GM19372 (cell line): ENCODE results near the gene HK1.
"Not testable (repeated sequence)": the region's sequence is repeated elsewhere in the genome, so short reads cannot be mapped to it uniquely, and the experiment has no call there.

Experiments
- ATAC-seq: cut with Tn5 transposase; IDR thresholded peaks from one replicate; pipeline ENCODE4 v1.9.1; 2021; ENCODE audit warnings: mild to moderate bottlenecking, low read depth, moderate library complexity; ENCODE audit not compliant: unreplicated experiment

HK1 gene

DNA sequence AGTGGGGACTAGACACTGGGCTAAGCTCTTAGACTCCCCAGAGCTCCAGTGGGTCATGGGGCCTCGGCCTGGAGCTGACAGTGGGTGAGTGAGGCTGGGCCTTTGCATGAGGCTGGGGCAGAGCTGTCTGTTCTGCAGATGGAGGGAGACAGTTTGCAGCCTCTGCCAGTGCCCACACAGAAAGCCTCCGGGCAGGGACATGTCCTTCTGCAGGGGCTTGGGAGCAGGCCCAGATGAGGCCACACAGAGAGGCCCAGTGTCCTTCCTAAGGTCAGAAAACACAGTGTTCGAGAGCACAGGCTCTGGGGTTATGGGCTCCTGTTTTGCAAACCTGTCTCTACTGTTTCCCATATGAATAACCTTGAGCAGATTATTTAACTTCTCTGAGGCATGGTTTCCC, 25.1 kb upstream of the HK1 start:
- ATAC-seq, result no peak

- ATAC-seq, result no peak
These were observed 23.4 kb upstream of the HK1 start for GRCh38 chr10:69254877-69255276.

DNA sequence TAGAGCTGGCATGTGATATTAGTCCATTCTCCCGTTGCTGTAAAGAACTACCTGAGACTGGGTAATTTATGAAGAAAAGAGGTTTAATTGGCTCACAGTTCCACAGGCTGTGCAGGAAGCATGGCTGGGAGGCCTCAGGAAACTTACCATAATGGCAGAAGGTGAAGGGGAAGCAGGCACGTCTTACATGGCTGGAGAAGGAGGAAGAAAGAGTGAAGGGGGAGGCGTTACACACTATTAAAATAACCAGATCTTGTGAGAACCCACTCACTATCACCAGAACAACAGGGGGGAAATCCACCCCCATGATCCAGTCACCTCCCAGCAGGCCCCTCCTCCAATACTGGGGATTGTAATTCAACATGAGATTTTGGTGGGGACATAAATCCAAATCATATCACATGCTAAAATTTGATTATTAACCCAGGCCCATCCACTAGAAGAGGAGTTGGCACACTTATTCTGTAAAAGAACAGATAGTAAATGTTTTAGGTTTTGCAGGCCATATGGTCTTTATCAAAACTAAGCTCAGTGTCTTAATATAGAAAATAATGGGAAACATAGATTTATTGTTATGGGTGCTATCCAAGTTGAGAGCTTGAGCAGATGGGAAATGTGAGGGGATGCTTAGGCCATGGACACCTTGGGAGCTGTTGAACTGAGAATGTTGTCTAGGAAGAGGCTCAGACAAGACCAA, 18.6 kb upstream of the HK1 start:
- ATAC-seq, result no peak

GRCh38 chr10:69261184-69261583, 17.1 kb upstream of the HK1 start:
- no peak for ATAC-seq

- no peak for ATAC-seq
These were observed 16.0 kb upstream of the HK1 start for GRCh38 chr10:69262292-69262751.

DNA sequence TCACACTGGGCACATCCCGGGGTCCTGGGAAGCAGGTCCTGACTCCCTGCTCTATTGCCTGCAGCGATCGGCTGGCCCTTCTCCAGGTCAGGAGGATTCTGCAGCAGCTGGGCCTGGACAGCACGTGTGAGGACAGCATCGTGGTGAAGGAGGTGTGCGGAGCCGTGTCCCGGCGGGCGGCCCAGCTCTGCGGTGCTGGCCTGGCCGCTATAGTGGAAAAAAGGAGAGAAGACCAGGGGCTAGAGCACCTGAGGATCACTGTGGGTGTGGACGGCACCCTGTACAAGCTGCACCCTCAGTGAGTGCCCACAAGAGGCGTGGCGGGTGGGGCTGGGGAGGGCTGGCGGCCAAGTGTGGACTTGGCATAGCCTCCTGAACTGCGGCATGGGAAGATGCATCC, 12.8 kb upstream of the HK1 start:
- no peak for ATAC-seq

DNA sequence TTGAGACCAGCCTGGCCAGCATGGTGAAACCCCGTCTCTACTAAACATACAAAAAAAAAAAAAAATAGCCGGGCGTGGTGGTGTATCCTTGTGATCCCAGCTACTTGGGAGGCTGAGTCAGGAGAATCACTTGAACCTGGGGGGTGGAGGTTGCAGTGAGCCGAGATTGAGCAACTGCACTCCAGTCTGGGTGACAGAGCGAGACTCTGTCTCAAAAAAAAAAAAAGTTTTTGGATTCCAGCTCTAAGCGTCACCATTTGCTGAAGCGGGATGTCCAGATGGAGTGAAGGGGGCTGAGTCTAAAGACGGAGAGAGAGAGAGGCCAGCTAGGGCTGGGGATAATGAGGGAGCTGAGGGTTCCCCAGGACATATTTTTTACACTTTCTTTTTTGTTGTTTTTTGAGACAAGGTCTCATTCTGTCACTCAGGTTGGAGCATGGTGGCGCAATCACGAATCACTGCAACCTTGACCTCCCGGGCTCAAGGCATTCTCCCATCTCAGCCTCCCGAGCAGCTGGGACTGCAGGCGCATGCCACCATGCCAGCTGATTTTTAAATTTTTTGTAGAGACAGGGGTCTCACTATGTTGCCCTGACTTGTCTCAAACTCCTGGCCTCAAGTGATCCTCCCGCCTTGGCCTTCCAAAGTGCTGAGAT, 9.4 kb upstream of the HK1 start:
- ATAC-seq, result no peak

DNA sequence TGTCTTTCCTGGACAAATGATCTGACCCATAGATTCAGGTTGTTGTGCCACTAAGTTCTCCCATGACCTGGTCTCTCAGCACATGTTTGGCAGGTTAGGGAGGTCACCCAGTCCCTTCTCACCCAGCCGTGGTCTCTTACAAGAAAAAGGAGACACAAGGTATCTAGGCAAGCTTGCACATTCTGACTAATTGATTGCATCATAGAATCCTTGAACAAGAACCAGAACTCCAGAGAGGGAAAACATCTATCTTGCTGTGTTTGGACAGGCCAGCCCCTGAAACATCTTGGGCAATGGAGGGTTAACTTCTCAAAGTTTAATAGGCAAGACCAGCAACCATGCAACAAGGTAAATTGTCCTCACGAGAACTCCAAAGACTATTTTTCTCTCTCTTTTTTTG, 8.5 kb upstream of the HK1 start:
- ATAC-seq, result no peak

- no peak for ATAC-seq
These were observed 7.3 kb upstream of the HK1 start for GRCh38 chr10:69270990-69271389.

DNA sequence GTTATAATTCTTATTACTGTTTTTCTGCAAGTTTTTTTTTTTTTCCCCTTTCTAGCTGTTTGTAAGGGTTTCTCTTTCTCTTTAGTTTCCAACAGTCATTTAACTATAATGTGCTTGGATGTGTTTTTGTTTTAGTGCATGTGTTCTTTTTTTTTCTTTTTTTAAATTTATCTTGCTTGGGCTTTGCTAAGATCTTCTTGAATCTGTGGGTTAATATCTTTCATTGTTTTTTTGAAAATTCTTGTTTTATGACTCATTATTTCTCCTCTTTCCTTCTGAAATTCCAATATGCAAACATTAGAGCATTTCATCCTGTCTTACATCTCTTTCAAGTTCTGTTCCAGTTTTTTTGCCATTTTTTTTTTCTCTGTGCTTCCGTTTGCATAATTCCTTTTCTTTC, 5.7 kb upstream of the HK1 start:
- ATAC-seq, result no peak

- no peak for ATAC-seq
These were observed 2.9 kb upstream of the HK1 start for GRCh38 chr10:69275444-69275843.

DNA sequence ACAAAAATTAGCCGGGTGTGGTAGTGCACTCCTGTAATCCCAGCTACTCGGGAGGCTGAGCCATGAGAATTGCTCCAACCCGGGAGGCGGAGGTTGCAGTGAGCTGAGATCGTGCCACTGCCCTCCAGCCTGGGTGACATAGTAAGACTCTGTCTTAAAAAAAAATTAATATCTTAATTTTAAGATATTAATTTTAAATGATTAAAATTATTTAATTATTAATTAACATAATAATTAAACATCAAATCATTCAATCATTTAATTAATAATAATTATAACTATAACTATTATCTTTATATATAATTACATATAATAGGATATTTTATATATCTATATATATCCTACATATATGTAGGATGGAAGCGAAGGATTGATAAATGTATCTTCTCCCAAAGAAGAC, 1.8 kb upstream of the HK1 start:
- ATAC-seq, result no peak

DNA sequence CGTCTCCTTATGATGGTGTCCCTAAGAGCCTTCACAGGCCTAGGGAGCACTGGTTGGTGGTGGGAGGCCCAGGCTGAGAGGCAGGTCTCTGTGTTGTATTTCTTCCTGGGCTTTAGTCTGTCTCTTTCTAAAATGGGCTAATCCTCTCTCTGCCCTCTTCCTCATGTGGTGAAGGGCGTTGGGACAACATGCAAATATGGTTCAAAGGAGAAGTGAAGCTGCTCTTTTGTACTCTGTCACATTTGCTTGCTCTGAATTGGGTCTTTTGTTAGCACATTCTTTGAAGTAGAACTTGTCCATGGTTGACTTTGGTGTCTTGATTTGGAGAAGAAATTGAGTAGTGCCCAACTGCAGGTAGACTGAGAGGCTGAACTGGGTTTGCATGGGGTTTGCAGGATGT, 814 bp downstream of the HK1 start:
- ATAC-seq, result no peak

- ATAC-seq, result no peak
These were observed 3.5 kb downstream of the HK1 start for GRCh38 chr10:69281507-69282413.

GRCh38 chr10:69284402-69284801, 6.1 kb downstream of the HK1 start:
- ATAC-seq, result not testable (repeated sequence)

GRCh38 chr10:69285699-69286098, 7.4 kb downstream of the HK1 start:
- ATAC-seq, result no peak

DNA sequence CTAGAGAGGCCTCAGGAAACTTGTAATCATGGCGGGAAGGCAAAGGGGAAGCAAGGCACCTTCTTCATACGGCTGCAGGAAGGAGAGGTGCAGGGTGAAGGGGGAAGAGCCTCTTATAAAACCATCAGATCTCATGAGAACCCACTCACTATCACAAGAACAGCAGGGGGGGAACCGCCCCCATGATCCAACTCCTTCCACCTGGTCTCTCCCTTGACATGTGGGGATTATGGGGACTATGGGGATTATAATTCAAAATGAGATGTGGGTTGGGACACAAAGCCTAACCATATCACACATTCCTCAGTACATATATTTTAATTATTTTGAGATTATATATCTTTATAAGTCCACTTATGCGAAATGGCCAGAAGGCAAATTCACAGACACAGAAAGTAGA, 8.9 kb downstream of the HK1 start:
- no peak for ATAC-seq

- no peak for ATAC-seq
These were observed 12.7 kb downstream of the HK1 start for GRCh38 chr10:69290993-69291392.

DNA sequence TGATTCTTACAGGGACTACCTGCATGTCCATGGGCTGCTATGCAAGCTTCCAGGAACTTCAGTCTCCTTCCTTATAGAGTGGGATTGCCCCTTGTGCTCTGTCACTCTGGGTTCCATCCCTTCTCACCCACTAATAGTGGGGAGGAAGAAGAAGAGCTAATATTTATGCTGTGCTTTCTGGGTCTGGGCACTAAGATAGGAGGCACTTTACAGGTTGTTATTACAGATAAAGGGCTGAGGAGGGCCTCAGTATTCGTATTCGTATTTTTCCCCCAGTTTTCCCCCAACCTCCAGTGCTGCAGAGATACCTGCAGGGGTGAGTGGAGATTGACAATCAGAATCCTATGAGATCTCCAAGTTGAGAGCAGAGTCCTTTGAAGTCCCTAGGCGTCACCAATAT, 14.2 kb downstream of the HK1 start:
- no peak for ATAC-seq

GRCh38 chr10:69295027-69295636, 16.8 kb downstream of the HK1 start:
- ATAC-seq, result no peak

DNA sequence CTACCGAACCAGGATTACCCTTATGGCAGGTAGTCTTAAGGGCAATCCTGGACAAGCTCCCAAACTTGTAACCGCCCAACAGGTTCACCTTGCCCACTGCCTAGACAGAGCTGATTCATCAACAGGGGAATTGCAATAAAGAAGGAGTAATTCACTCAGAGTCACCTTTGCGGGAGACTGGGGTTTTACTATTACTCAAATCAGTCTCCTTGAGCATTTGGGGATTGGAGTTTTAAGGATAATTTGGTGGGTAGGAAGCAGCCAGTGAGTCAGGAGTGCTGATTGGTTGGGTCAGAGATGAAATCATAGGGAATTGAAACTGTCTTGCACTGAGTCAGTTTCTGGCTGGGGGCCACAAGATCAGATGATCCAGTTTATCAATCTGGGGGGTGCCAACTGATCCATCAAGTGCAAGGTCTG, 25.3 kb downstream of the HK1 start:
- no peak for ATAC-seq
